Measurements from ENCODE around the gene OAT.
"Not testable (repeated sequence)": the region's sequence is repeated elsewhere in the genome, so short reads cannot be mapped to it uniquely, and the experiment has no call there.

The OAT gene

DNA sequence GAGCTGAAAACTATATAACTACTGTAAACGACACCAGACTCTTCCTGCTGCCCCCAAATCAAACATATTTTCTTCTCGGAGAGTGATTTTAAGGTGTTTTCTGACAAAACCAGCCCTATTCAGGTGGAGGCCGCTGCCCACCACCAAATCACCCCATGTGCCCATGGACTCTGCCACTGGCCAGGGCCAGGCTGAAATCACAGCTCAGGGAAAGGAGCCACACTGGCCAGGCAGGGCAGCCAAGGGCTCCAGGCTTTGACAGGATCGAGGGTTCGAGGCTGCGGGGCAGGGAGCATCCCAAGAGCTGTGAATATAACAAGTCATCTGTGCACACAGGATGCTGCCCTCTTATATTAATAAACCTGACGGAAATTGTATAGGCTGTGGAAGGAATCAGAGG is 48.3 kb downstream of the OAT start:
- no peak for DNase-seq (ENCODE audit: low spot score)
- no peak overlapping the region for H3K27ac ChIP-seq
- TF ChIP-seq, protein P1, sequence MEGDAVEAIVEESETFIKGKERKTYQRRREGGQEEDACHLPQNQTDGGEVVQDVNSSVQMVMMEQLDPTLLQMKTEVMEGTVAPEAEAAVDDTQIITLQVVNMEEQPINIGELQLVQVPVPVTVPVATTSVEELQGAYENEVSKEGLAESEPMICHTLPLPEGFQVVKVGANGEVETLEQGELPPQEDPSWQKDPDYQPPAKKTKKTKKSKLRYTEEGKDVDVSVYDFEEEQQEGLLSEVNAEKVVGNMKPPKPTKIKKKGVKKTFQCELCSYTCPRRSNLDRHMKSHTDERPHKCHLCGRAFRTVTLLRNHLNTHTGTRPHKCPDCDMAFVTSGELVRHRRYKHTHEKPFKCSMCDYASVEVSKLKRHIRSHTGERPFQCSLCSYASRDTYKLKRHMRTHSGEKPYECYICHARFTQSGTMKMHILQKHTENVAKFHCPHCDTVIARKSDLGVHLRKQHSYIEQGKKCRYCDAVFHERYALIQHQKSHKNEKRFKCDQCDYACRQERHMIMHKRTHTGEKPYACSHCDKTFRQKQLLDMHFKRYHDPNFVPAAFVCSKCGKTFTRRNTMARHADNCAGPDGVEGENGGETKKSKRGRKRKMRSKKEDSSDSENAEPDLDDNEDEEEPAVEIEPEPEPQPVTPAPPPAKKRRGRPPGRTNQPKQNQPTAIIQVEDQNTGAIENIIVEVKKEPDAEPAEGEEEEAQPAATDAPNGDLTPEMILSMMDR (IDR thresholded peaks at IDR 0.05): no peak
- H3K4me3 ChIP-seq: no peak overlapping the region

DNA sequence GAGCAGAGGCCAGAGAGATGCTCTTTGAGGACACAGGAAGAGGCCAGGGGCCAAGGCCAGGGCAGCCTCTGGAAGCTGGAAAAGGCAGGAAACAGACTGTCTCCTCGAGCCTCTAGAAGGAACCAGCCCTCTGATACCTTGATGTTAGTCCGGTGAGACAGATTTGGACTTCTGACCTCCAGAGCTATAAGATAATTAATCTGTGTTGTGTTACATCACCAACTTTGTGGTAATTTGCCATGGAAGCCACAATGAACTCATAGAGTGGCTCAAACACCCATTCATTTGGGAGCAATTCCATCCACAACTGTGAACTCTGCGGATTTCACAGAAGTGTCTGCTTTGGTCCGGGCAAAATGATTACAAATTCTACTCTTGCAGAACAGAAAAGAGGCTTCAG is 48.7 kb downstream of the OAT start:
- no peak for DNase-seq (ENCODE audit: low spot score)
- H3K27ac ChIP-seq: no peak overlapping the region
- no peak overlapping the region for H3K4me3 ChIP-seq
- TF ChIP-seq, protein P1 (IDR thresholded peaks at IDR 0.05): no peak

DNA sequence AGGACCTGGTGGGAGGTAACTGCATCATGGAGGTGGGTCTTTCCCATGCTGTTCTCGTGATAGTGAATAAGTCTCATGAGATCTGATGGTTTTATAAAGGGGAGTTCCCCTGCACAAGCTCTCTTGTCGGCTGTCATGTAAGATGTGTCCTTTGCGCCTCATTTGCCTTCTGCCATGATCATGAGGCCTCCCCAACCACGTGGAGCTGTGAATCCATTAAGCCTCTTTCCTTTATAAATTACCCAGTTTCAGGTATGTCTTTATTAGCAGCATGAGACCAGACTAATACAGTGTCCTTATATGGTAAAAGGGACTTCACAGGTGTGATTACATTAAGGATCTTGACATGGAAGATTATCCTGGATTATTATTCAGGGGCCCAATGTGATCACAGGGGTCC is 49.2 kb downstream of the OAT start:
- not testable (repeated sequence) for H3K27ac ChIP-seq; DNase-seq (ENCODE audit: low spot score); H3K4me3 ChIP-seq

DNA sequence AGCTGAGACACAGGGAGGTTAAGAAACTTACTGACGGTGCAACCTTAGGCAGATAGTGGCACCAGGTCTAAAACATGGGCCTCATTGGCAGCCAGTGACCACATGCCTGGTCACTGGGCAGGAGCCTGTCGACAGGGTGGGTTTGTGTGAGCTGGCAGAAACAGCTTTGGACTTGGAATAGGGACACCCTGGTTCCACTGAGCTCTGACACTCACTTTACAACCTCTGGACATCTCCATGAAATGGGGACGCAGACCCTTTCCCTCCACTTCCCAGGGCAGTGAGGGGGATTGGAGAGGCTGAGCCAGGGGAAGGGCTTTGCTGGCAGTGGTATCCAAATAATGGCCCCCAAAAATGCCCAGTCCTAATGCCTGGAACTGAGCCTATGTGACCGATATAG is 49.7 kb downstream of the OAT start:
- TF ChIP-seq, protein P1 (IDR thresholded peaks at IDR 0.05): no peak
- H3K27ac ChIP-seq: no peak overlapping the region
- DNase-seq (ENCODE audit: low spot score): no peak
- no peak overlapping the region for H3K4me3 ChIP-seq

DNA sequence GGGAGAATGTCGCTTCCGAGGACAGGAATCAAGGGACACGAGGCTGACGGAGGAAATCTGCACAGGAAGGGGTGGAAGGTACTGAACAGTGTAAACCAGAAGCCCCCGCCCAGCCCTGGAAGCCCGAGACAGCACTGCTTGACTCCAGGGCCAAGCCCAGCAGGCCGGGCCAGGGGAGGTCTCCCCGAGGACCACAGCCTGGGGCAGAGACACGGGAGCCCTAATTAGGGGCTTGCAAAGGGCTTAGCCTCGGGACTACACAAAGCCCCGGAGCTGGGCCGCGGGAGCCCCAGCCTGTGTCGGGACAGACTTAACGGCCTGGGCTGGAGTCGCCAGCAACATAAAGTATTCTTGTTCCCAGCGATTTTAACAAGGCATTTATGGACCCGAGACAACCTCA is 50.8 kb downstream of the OAT start:
- H3K4me3 ChIP-seq: no peak overlapping the region
- TF ChIP-seq, protein P1 (IDR thresholded peaks at IDR 0.05): no peak
- no peak for DNase-seq (ENCODE audit: low spot score)
- H3K27ac ChIP-seq: no peak overlapping the region

DNA sequence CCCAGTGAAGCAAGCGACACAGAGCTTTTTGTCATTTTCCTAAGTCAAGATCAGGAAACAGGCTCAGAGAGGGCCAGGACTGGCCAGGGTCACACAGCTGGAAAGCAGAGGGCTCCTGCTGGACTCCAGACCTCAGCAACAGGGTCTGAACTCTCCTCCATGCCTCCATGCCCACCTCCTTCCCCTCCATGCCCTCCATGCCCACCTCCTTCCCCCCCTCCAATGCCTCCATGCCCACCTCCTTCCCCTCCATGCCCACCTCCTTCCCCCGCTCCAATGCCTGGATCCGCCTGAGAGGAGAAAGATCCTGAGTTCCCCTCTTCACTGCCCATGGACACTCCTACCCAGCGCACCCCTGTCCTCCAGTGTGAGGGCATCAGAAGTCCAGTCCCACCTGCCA is 51.3 kb downstream of the OAT start:
- TF ChIP-seq, protein P1 (IDR thresholded peaks at IDR 0.05): no peak
- Histone ChIP-seq H3K4me3 (no peak overlapping the region), H3K27ac (no peak overlapping the region)
- DNase-seq (ENCODE audit: low spot score): no peak

DNA sequence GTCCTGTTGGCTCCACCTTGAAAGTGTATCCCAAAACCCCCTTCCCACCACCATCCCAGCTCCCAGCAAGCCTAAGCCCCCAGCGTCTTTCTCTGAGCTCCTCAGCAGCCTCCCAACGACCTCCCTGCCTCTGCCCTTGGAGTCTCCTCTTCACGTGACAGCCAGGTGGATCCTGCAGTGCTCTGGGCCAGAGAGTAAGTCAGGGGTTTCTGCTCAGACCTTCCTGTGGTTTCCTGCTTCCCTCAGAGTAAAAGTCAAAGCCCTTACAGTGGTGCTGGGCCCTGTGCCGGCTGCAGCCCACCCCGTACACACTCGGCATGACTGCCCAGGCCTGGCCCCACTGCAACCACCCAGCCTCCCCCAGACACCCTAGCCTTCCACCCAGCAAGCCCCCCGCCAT is 51.9 kb downstream of the OAT start:
- Histone ChIP-seq H3K4me3 (no peak overlapping the region), H3K27ac (no peak overlapping the region)
- TF ChIP-seq, protein P1 (IDR thresholded peaks at IDR 0.05): no peak
- DNase-seq (ENCODE audit: low spot score): no peak

DNA sequence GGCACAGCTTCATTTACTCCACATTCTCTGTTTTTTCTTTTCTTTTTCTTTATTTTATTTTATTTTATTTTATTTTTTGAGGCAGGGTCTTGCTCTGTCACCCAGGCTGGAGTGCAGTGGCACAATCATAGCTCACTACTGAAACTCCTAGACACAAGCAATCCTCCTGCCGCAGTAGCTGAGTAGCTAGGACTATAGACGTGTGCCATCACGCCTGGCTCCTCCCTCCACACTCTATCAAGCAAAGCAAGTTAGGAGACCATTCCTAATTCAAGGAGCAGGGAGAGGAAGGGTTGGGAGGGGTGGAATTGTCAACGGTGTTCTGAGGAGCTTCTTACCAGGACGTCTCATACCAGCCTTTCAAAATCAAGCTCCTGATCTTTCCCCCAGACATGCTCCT is 52.4 kb downstream of the OAT start:
- TF ChIP-seq, protein P1 (IDR thresholded peaks at IDR 0.05): no peak
- no peak for DNase-seq (ENCODE audit: low spot score)
- no peak overlapping the region for H3K27ac ChIP-seq

More for the DNA sequence above, 52.4 kb downstream of the OAT start:
- H3K4me3 ChIP-seq: no peak overlapping the region
